ENCODE data around the gene CALML6. TPM values are rescaled to one million over a fixed set of nuclear protein-coding genes. Genes with fewer than 3 reads are reported as not detected.

CALML6 gene
- total and polyA plus RNA-seq, 9 donors: 0.04 to 0.43 (median 0.13) TPM; not detected in 2

GRCh38 chr1:1955621-1956094 lies 40.6 kb downstream of the CALML6 start:
- no peak for DNase-seq
- Histone ChIP-seq H3K27me3 (no peaks in the 10 kb centered on the region), H3K4me1 (ENCODE audit: insufficient read depth) (peaks cover 1% of the 10 kb centered on the region), H3K9me3 (no peaks in the 10 kb centered on the region), H3K4me3 (no peak overlapping the region), H3K27ac (no peak overlapping the region), H3K36me3 (no peaks in the 10 kb centered on the region)
- TF ChIP-seq EP300 (IDR thresholded peaks at IDR 0.05): no peak
- no peak for TF ChIP-seq POLR2A (IDR thresholded peaks at IDR 0.05)
- no peak for TF ChIP-seq CTCF (IDR thresholded peaks at IDR 0.05)
- WGBS, 3 donors: 39 to 44% (median 39%) methylated on average over 14 of the region's 14 CpGs
- intact Hi-C loops (cut with DNase I): loop anchor here in 3 of 4 donors (5.0 kb wide), 2 partner anchors 87 to 92 kb away; no protein-coding TSS in a partner anchor

DNA sequence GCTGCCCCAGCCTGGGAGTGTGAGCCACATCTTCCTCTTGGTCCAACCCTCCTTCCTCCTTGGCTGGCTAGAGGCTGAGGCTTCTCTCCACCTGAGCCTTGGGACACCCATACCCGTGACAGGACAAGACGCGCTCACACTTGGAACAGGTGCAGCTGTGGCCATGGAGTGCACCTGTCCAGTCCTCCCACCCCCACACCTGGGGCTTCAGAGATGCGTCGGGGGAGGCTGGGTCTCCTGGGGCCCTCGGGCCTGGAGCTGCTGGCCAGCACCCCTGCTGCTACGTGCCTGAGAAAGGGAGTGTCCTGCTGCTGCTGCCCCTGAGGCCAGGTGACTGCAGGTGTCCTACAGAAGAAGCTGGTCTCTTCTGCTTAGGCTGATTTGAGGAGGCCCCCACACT lies 41.0 kb downstream of the CALML6 start:
- WGBS, 3 donors: 61 to 70% (median 65%) methylated on average over 6 to 7 of the region's 7 CpGs
- Histone ChIP-seq H3K27me3 (no peaks in the 10 kb centered on the region), H3K4me1 (ENCODE audit: insufficient read depth) (peaks cover 1% of the 10 kb centered on the region), H3K4me3 (no peak overlapping the region), H3K36me3 (no peaks in the 10 kb centered on the region), H3K9me3 (no peaks in the 10 kb centered on the region), H3K27ac (no peak overlapping the region)
- DNase-seq: no peak
- TF ChIP-seq POLR2A (IDR thresholded peaks at IDR 0.05): no peak
- no peak for TF ChIP-seq EP300 (IDR thresholded peaks at IDR 0.05)
- TF ChIP-seq CTCF (IDR thresholded peaks at IDR 0.05): no peak
- intact Hi-C loops (cut with DNase I): loop anchor here in 3 of 4 donors (5.0 kb wide), 2 partner anchors 86 to 91 kb away; no protein-coding TSS in a partner anchor

- Histone ChIP-seq H3K36me3 (no peaks in the 10 kb centered on the region), H3K9me3 (no peaks in the 10 kb centered on the region), H3K4me3 (no peak overlapping the region), H3K4me1 (ENCODE audit: insufficient read depth) (peaks cover 1% of the 10 kb centered on the region), H3K27ac (no peak overlapping the region), H3K27me3 (no peaks in the 10 kb centered on the region)
- TF ChIP-seq EP300 (IDR thresholded peaks at IDR 0.05) (no peak), CTCF (IDR thresholded peaks at IDR 0.05) (no peak), POLR2A (IDR thresholded peaks at IDR 0.05) (no peak)
- no peak for DNase-seq
- WGBS, 3 donors: 91 to 94% (median 91%) methylated on average over 37 to 38 of the region's 38 CpGs
- intact Hi-C loops (cut with DNase I): loop anchor here in 3 of 4 donors (5.0 kb wide), 2 partner anchors 85 to 90 kb away; no protein-coding TSS in a partner anchor
Measured at GRCh38 chr1:1956586-1957532, 41.8 kb downstream of the CALML6 start.

DNA sequence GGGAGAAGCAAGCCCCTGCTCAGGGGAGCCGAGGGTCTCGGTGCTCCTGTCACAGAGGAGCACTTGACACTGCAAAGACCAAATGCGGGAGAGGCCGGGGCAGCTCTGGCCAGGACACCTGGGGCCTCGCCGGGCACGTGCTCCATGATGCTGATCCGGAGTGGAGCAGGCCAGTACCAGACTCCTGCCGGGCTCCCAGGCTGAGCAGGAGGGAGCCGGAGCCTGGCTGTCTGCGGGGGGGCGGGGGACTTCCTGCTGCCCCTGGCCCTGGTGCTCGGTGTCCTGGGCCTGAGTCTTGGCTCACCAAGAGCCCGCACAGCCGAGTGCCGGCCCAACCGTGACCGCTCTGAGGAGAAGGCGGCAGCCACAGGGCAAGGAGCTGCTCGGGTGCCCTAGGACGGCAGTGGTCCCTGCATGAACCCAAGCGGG lies 42.5 kb downstream of the CALML6 start:
- H3K4me3 ChIP-seq: no peak overlapping the region
- TF ChIP-seq EP300 (IDR thresholded peaks at IDR 0.05): no peak
- no peak for TF ChIP-seq POLR2A (IDR thresholded peaks at IDR 0.05)
- TF ChIP-seq CTCF (IDR thresholded peaks at IDR 0.05): no peak
- H3K27me3 ChIP-seq: no peaks in the 10 kb centered on the region

More for the DNA sequence above, 42.5 kb downstream of the CALML6 start:
- intact Hi-C loops (cut with DNase I): loop anchor here in 3 of 4 donors (5.0 kb wide), 2 partner anchors 85 to 90 kb away; no protein-coding TSS in a partner anchor
- DNase-seq: no peak
- H3K4me1 ChIP-seq (ENCODE audit: insufficient read depth): peaks cover 1% of the 10 kb centered on the region
- no peak overlapping the region for H3K27ac ChIP-seq
- no peaks in the 10 kb centered on the region for H3K9me3 ChIP-seq
- 78 to 85% (median 81%) methylated on average over 12 to 22 of the region's 22 CpGs for WGBS, 3 donors
- no peaks in the 10 kb centered on the region for H3K36me3 ChIP-seq
